GM19438 (cell line): ENCODE measurements around the gene PARM1.
"Not testable (repeated sequence)": the region's sequence is repeated elsewhere in the genome, so short reads cannot be mapped to it uniquely, and the experiment has no call there.

Experiments used
- ATAC-seq: cut with Tn5 transposase; IDR thresholded peaks from one replicate; pipeline ENCODE4 v1.9.1; 2021; ENCODE audit warnings: low read depth; ENCODE audit not compliant: unreplicated experiment

PARM1 gene

DNA sequence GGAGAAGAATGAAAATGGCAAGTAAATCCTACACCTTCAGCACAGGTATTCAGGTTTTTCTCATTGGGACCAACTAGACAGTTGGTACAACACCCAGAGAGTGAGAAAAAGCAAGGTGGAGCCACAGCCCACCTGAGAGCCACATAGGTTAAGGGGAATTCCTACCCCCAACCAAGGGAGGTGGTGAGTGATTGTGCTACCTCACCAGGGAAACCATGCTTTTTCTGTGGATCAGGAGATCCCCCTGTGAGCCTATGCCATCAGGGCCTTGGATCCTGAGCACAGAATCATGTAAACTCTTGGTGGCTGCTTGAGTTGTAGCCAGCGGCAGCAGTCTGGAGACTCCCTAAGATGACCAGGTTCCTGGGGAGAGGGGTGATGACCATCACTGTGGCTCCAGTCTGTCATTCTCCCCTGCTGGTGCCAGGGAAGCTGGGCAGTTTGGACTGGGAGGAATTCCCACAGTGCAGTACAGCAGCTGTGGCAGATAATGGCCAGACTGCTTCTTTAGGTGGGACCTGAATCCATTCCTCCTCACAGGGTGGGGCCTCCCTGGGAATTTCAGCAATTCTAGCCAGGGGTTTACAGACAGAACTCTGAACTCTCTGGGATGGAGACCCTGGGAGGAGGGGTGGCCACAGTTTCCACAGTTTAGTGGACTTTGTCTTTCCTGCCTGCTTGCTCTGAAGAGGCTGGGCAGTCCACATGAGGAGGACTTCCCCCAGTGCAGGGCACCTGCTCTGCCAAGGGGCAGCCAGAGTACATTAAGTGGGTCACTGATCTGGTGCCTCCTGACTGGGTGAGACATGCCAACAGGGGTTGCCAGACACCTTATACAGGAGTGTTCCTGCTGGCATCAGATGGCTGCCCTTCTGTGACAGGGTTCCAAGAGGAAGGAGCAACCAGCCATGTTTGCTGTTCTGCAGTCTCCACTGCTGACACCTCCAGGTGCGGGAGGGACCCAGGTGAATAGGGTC lies 43.2 kb downstream of the PARM1 start:
- no peak for ATAC-seq

DNA sequence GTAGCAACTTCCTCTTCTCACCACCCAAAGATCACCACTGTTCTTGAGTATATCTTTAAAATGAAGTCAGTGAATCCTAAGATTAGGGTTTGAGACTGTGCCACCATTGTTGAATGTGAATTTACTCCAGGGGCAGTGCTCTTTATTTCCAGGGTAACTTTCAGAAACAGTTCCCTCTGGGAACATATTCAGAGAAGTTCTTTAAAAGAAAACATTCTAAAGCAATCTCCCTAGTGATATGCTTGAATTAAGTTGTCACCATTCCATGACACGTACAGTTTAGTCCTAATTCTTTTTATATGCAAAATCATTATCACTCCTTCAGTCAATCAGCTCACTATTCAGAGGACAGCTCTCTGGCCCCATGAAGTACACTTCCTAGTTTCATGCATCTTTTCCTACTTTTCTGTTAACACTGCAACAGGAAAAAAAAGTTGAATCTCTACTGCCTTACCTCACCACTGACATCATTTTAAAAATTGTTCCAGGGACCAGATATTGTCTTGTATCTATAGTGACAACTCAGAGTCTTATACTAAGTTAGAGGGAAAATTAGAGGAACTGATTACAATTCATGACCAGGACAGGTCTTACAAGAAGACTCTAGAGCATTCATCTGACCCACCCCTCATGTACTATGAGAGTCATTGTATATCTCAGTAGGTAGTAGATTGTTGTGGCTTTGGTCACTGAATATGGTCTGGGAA lies 49.8 kb downstream of the PARM1 start:
- no peak for ATAC-seq

DNA sequence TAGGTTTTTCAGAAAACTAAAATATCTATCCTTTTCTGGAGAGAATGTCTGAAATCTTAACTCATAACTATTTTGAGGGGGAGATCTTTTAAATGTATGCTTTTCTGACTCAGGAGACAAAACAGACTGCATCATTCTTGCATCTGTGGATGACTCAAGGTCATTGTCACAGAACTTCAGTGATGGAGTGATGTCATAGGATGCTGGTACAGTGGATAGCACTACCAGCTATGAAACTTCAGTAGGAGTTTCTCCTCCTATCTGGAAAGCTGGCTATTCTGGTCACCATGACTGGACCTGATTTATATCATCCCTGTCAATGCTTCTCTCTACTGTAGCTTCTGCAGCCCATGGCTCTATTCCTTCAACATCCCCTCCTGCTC lies 50.3 kb downstream of the PARM1 start:
- ATAC-seq = no peak

DNA sequence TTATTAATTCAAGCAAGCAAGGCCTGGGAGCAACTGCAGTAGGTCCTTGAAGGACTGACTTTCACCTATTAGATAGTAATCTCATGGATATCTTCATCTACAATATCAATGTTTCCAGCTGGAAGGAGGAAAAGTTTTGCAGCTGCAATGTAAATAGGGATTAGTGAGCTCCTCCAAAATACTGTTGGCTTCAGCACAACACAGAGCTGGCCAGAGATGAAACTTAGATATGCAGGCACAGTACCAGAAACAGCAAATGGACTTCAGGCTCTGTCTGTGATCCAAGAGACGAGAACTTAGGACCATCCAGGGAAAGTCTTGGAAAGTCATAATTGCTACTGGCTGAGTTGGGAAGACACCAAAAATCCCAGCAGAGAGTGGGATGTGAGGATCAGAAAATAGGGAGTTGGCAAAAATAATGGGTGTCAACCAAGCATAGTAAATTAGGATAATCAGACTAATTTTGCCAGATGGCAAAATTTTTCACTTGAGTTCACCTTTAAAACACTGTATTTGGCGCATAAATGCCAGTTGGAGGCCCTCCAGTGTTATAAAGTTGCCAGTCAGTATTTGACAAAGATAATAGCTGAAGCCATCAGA lies 57.5 kb downstream of the PARM1 start:
- no peak for ATAC-seq

DNA sequence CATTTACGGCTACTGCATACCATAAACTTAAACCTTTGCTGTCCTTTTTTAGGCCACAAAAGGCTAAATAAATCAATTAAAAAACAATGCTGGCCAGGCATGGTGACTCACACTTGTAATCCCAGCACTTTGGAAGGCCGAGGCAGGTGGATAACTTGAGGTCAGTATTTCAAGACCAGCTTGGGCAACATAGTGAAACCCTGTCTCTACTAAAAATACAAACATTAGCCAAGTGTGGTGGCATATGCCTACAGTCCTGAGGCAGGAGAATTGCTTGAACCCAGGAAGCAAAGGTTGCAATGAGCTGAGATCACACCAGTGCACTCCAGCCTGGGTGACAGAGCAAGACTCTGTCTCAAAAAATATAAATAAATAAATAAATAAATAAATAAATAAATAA lies 61.5 kb downstream of the PARM1 start:
- not testable (repeated sequence) for ATAC-seq

DNA sequence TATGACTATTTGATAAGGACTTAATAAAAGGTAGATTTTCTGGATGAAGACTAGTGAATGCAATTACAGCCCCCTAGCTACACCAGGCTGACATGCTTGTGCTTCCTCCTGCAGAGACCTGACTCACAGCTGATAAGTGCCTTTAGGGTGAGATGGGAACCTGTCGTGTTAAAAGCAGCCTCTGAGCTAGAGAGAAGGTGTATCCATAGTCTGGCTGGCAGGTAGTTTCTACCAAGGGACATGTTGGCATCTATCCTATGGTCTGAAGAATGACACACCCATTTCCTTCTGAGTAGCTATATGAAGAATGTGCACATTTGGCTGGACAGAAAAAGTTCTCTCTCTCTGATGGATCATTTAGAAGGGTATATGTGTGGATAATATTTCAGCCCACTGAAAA lies 64.1 kb downstream of the PARM1 start:
- ATAC-seq = no peak

DNA sequence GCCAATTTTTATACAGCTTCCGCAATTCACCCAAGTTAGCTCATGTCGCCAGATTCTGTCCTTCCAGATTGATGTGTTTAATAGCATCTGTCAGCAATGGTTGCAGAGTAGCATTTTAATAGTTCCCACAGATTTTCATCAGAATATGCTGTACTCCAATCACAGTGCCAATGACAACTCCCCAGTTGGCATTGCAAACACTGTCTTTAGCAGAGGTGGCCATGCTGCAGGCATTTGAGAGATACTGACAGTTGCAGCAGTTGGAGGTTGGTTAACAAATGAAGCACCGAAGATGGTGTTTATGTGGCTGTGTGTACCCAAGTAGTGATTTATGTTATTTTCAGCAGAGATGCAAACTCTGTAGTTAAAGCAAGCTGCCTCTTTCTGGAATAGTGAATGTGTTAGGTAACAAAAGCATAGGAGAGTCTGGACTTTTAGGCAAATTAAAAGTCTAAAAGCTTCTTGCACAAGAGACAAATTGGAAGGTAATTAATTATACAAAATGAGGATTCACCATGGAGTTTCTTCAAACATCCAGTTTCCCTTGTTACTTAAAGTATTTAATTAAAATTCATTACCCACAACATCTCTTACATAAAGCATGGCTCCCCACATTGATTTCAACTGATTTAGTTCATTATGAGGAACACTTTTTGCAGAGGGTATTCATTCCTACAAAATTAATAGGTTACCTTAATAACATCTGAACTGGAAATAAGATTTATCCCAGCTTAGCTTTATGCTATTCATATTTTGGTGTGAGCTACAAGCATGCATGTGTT lies 65.2 kb downstream of the PARM1 start:
- ATAC-seq = no peak

DNA sequence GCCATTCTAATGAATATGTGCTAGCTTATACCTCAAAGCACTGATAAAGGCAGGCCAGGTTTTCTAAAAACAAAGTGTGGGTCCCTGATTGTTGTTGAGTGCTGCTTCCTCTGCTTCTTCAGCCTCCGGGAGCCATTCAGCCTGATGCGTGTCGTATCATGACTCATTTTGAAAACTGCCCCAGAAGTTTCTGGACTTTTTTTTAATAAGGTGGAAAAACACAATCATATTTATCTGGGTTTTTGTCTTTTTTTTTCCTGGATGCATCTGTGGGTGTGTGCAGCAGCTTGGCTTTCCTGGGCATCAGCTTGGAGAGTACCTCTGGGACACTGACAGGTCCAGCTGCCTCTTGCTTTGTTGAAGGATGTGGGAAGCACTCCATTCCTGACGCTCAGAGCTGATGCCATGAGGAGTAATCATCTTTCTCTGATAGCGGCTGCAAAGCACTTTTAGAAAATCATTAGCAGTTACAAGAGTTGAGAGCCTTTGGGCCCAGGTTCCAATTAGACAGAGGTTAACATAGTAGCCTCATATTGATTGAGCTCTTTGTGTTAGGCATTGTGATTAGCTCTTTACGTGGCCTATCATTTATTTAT lies 66.9 kb downstream of the PARM1 start:
- no peak for ATAC-seq

DNA sequence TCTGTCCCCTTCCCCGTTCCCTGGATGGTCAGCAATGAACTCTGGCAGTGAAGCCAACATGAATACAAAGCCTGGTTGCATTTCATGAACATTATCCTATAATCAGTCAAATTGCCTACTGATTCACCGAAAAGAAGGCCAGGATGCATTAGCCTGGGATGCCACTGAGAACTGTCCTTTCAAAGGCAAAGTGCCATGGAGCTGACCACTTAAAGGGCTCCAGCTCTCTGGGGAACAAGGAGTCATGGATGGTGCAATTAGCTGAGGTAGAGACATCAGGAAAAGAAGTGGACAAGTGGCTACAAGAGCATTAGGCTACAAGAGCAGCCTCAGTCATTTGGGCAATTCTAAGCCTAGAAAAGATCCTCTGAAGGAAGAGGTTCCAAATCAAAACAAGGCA lies 69.0 kb downstream of the PARM1 start:
- no peak for ATAC-seq

DNA sequence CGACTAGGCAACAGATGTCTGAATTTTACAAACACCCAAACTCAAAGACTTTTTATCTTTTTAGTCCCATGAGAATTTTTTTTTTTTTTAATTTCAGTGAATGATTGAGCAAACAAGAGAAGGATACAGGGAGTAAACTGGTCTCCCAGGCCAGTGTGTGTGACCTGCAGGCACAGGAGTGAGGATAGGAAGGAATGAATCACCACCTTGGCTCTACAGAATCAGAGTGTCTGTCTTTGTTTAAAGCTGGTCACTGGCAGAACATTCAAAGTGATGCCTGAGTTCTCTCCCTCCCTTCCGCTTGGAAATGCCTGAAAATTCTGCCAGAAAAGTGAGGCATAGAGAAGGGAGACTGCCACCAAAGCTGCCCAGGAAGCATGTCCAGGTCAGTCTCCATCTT lies 69.5 kb downstream of the PARM1 start:
- ATAC-seq = no peak

DNA sequence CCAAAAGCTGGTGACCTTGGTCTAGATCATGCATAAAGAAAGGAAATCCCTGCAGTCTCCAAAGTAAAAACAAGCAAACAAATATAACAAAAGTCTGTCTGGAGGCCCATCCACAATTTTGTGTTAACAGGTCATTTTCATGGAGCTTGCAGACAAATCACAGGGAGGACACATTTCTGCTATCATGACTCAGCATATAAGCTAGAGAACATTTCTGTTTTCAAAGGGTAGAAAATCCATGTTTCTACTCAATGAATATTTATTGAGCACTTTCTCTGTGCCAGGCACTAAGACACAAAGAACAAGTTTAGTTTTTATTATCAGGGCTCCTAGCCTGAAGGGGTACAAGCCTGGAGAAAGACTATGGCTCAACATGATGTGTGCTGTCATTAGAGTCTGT lies 71.1 kb downstream of the PARM1 start:
- ATAC-seq = no peak

DNA sequence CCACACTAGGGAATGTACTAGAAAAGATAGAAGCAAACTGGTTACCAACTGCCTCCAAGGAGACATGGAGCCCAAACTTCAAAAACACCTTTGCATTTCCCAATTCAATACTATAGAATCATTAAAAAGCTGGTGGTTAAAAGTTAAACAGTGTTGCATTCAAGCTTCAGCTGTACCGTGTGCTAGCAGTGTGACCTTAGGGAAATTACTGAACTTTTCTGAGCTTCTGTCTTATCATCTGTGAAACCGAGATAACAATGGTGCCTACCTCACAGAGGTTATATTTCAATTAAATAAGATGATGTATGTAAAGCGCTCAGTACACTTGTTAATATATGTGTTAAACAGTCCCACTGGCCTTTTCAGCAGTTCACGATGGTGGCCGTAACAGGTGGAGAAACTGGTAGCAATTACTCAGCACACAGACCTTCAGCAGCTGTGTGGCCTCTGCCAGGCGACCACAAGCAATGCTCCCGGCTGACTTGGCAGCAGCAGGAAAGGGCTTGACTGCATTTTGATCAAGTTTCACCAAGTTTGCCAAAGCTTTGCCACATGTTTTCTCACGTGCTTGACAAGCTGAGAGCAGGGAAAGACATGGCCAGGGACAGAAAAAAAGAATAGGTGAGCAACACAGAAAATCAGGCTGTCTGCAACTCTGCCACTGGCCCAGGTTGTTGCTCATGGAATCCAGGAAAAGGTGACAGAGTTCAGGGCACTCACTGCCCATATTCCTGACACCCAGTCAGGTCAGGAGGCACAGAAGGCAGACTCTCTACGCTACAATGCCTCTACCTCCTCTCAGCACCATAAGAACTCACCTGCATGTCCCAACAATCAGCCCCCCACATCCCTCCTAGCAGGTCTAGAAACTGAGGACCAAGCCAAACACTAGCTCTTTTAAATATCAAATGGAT lies 72.1 kb downstream of the PARM1 start:
- ATAC-seq = peak; percentile 86

DNA sequence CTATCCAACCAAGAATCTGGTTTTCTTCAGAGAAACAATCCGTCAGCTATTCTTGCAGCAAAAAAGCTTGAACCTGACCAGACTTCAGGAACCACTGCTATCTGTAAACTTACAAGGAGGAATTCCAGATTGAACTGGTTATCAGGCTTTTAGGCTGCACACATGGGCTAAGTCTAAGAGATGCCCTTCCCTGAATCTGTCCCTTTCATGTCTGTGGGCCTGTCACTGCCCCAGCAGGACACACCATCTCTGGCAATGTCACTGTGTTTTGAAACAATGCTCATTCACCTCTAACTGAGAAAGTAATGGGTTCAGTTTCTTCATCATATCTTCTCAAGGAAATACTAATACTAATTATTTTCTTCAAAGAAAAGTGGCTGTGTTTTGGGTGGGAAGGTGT lies 72.8 kb downstream of the PARM1 start:
- no peak for ATAC-seq

DNA sequence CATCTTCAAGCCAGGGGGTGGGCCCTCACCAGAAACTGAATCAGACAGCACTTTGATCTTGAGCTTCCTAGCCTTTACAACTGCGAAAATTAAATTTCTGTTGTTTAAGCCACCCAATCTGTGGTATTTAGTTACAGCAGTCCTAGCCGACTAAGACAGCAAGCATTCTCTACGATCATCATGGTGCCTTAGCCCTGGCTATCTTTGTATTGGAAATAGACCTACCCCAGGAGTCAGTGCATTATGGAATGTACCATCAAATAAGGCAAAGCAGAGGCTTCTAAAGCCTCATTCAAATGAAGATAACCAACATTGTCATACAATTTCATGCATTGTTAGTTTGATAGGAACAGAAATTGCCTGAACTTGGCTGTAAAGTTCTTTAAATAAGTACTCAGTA lies 75.0 kb downstream of the PARM1 start:
- ATAC-seq = no peak

DNA sequence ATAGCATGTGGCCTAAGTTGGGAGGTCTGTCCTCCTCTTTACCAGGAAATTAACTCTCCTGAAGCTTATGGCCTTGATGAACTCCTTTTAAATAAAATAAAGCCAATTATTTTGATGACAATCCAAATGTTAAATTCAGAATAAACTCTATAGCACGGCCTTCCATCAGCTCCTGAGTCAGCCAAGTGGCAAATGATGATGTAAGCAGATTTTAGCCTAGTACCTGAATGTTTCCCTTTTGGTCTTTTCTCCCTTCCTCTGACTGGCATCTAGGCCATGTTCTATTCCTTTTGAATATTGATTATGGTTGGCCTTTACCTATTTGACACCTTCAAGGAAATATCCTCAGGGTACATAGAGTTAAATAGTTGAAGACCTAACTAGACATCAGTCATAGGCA lies 76.2 kb downstream of the PARM1 start:
- ATAC-seq = no peak

DNA sequence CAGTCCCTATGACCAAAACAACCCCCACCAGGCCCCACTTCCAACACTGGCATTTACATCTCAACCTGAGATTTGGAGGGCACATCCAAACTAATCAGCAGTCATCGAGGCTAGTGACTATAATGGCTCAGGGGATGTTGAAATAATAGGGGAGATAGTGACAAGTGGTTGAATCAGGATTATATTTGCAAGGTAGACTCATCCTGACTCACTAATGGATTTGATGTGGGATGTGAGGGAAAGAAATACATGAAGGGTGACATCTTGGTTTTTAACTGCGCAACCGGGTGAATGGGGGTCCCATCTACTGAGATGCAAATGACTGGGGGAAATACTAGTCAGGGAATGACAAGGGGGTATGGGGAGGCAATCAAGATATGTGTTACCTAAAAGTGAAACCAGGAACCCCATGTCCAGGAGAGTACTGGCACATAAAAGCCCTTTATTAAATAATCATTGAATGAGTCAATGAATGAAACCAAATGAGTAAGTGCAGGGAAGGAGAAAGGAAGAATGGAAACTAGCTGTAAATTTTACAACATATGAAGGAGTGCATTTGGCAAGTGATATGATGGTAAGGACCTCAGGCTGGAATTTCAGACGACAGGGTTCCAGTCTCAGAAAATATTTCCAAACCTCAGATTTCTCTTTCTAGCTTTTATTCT lies 78.3 kb downstream of the PARM1 start:
- ATAC-seq = no peak

DNA sequence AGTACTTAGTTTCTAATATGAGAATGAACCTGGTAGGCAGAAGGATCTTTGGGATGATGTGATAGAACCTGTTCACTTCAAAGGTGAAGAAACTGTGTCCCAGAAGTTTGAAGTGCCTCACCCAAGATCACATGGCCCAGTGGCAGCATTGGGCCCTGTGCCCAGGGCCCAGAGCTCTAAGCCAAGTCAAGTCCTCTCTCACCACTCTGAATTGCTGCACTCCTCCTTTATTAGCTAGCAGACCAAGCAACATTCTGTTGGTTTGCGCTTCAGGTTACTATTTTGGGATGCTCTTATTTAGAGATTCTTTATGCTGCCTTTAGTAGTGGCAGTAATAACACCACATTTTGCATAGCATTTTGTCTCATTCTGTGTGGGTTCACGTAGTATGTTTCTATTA lies 82.7 kb downstream of the PARM1 start:
- ATAC-seq = no peak

DNA sequence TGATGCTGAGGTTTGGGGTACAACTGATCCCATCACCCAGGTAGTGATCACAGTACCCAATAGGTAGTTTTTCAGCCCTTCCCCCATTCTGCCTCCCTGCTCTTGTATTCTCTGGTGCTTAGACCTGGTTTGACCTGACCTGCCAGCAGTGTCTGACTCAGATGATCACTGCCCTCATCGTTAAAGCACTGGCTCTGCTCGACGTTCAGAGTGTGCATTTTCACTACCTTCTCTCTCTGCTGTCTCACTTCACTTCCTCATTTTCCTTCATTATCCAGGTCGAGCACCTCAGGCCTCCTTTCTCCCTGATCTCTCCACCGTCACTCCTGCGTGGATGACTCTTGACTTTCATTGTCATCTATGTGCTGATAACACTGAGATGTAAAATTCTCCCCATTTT lies 83.6 kb downstream of the PARM1 start:
- no peak for ATAC-seq
